ENCODE measurements around the gene ANKRD9.

ANKRD9 gene

GRCh38 chr14:102486513-102487203 is 22.9 kb downstream of the ANKRD9 start:
- Histone ChIP-seq H3K9ac (ENCODE audit: low read length) (no peak overlapping the region), H3K27ac (ENCODE audit: low read depth, low read length) (no peak overlapping the region), H2BK15ac (replicated peaks; ENCODE audit: low read depth) (no peak overlapping the region), H3K4me2 (ENCODE audit: low read length) (no peak overlapping the region), H3K79me2 (ENCODE audit: control insufficient read depth, insufficient read depth, low read length) (no peaks in the 10 kb centered on the region), H3K18ac (ENCODE audit: low read length) (no peak overlapping the region), H2BK5ac (ENCODE audit: low read length) (no peak overlapping the region), H3K27me3 (ENCODE audit: insufficient read depth, low read length, poor library complexity) (no peaks in the 10 kb centered on the region), H3K23ac (ENCODE audit: low read length) (no peak overlapping the region), H3K56ac (ENCODE audit: low read length) (no peak overlapping the region), H3K4ac (ENCODE audit: low read depth, low read length) (no peak overlapping the region), H3K36me3 (ENCODE audit: control insufficient read depth, insufficient read depth, low read length) (no peaks in the 10 kb centered on the region), H2BK120ac (ENCODE audit: low read depth, low read length) (no peak overlapping the region), H3K4me3 (ENCODE audit: low read length) (no peak overlapping the region), H3K79me1 (ENCODE audit: low read length) (no peaks in the 10 kb centered on the region), H4K5ac (ENCODE audit: low read length) (no peak overlapping the region), H4K8ac (ENCODE audit: low read depth, low read length) (no peak overlapping the region), H2AK5ac (ENCODE audit: low read length) (no peak overlapping the region), H3K4me1 (ENCODE audit: control insufficient read depth, low read depth, low read length) (no peaks in the 10 kb centered on the region)
- WGBS (ENCODE audit: extremely low coverage, insufficient coverage, low lambda C conversion rate): no CpG with 5 or more reads among the region's 17 CpGs
- no peak for DNase-seq

- Histone ChIP-seq H3K56ac (ENCODE audit: low read length) (no peak overlapping the region), H2BK15ac (replicated peaks; ENCODE audit: low read depth) (no peak overlapping the region), H2BK120ac (ENCODE audit: low read depth, low read length) (no peak overlapping the region), H2AK5ac (ENCODE audit: low read length) (no peak overlapping the region), H3K4me2 (ENCODE audit: low read length) (no peak overlapping the region), H3K79me1 (ENCODE audit: low read length) (no peaks in the 10 kb centered on the region), H3K23ac (ENCODE audit: low read length) (no peak overlapping the region), H3K18ac (ENCODE audit: low read length) (no peak overlapping the region), H4K5ac (ENCODE audit: low read length) (no peak overlapping the region), H3K36me3 (ENCODE audit: control insufficient read depth, insufficient read depth, low read length) (no peaks in the 10 kb centered on the region), H3K79me2 (ENCODE audit: control insufficient read depth, insufficient read depth, low read length) (no peaks in the 10 kb centered on the region), H2BK5ac (ENCODE audit: low read length) (no peak overlapping the region), H3K4ac (ENCODE audit: low read depth, low read length) (no peak overlapping the region), H3K9ac (ENCODE audit: low read length) (no peak overlapping the region), H3K27ac (ENCODE audit: low read depth, low read length) (no peak overlapping the region), H3K27me3 (ENCODE audit: insufficient read depth, low read length, poor library complexity) (no peaks in the 10 kb centered on the region), H3K4me3 (ENCODE audit: low read length) (no peak overlapping the region), H4K8ac (ENCODE audit: low read depth, low read length) (no peak overlapping the region), H3K4me1 (ENCODE audit: control insufficient read depth, low read depth, low read length) (no peaks in the 10 kb centered on the region)
- DNase-seq: no peak
- no CpG with 5 or more reads among the region's 11 CpGs for WGBS (ENCODE audit: extremely low coverage, insufficient coverage, low lambda C conversion rate)
Observed at GRCh38 chr14:102485693-102486512, 23.7 kb downstream of the ANKRD9 start.

GRCh38 chr14:102484316-102484715 is 25.3 kb downstream of the ANKRD9 start:
- Histone ChIP-seq H4K5ac (ENCODE audit: low read length) (no peak overlapping the region), H3K4me2 (ENCODE audit: low read length) (no peak overlapping the region), H3K4ac (ENCODE audit: low read depth, low read length) (no peak overlapping the region), H2AK5ac (ENCODE audit: low read length) (no peak overlapping the region), H3K4me3 (ENCODE audit: low read length) (no peak overlapping the region), H3K79me1 (ENCODE audit: low read length) (no peaks in the 10 kb centered on the region), H3K27me3 (ENCODE audit: insufficient read depth, low read length, poor library complexity) (no peaks in the 10 kb centered on the region), H3K9ac (ENCODE audit: low read length) (no peak overlapping the region), H3K18ac (ENCODE audit: low read length) (no peak overlapping the region), H3K56ac (ENCODE audit: low read length) (no peak overlapping the region), H3K79me2 (ENCODE audit: control insufficient read depth, insufficient read depth, low read length) (no peaks in the 10 kb centered on the region), H2BK5ac (ENCODE audit: low read length) (no peak overlapping the region), H2BK120ac (ENCODE audit: low read depth, low read length) (no peak overlapping the region), H3K23ac (ENCODE audit: low read length) (no peak overlapping the region), H3K27ac (ENCODE audit: low read depth, low read length) (no peak overlapping the region), H4K8ac (ENCODE audit: low read depth, low read length) (no peak overlapping the region), H3K36me3 (ENCODE audit: control insufficient read depth, insufficient read depth, low read length) (no peaks in the 10 kb centered on the region), H3K4me1 (ENCODE audit: control insufficient read depth, low read depth, low read length) (no peaks in the 10 kb centered on the region), H2BK15ac (replicated peaks; ENCODE audit: low read depth) (no peak overlapping the region)
- no peak for DNase-seq
- WGBS (ENCODE audit: extremely low coverage, insufficient coverage, low lambda C conversion rate): no CpG with 5 or more reads among the region's 5 CpGs

DNA sequence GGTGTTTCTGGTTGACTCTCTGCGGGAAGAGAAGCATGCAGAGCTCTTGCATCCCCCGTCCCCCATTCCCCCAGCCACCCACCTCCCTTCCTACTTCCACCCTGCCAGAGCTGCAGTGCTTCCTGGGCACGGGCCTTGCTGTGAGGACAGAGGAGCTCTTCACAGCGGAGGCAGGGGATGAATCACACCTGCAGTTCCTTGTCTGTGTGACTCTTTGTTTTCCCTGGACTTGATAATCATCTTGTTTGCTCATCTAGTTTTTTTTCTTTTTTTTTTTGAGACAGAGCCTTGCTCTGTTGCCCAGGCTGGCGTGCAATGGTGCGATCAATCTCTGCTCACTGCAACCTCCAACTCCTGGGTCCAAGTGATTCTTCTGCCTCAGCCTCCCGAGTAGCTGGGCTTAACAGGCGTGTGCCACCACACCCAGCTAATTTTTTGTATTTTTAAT is 27.8 kb downstream of the ANKRD9 start:
- WGBS (ENCODE audit: extremely low coverage, insufficient coverage, low lambda C conversion rate): no CpG with 5 or more reads among the region's 8 CpGs
- Histone ChIP-seq H3K27ac (ENCODE audit: low read depth, low read length) (no peak overlapping the region), H3K4ac (ENCODE audit: low read depth, low read length) (no peak overlapping the region), H3K4me1 (ENCODE audit: control insufficient read depth, low read depth, low read length) (no peaks in the 10 kb centered on the region), H2BK120ac (ENCODE audit: low read depth, low read length) (no peak overlapping the region), H3K27me3 (ENCODE audit: insufficient read depth, low read length, poor library complexity) (no peaks in the 10 kb centered on the region), H3K23ac (ENCODE audit: low read length) (no peak overlapping the region), H3K4me2 (ENCODE audit: low read length) (no peak overlapping the region), H2AK5ac (ENCODE audit: low read length) (no peak overlapping the region), H4K5ac (ENCODE audit: low read length) (no peak overlapping the region), H3K79me1 (ENCODE audit: low read length) (no peaks in the 10 kb centered on the region), H3K18ac (ENCODE audit: low read length) (no peak overlapping the region), H4K8ac (ENCODE audit: low read depth, low read length) (no peak overlapping the region), H2BK15ac (replicated peaks; ENCODE audit: low read depth) (no peak overlapping the region), H3K4me3 (ENCODE audit: low read length) (no peak overlapping the region), H2BK5ac (ENCODE audit: low read length) (no peak overlapping the region), H3K56ac (ENCODE audit: low read length) (no peak overlapping the region), H3K36me3 (ENCODE audit: control insufficient read depth, insufficient read depth, low read length) (no peaks in the 10 kb centered on the region), H3K79me2 (ENCODE audit: control insufficient read depth, insufficient read depth, low read length) (no peaks in the 10 kb centered on the region), H3K9ac (ENCODE audit: low read length) (no peak overlapping the region)
- DNase-seq: no peak

GRCh38 chr14:102481371-102481770 is 28.2 kb downstream of the ANKRD9 start:
- Histone ChIP-seq H3K4me1 (ENCODE audit: control insufficient read depth, low read depth, low read length) (no peaks in the 10 kb centered on the region), H3K9ac (ENCODE audit: low read length) (no peak overlapping the region), H2BK120ac (ENCODE audit: low read depth, low read length) (no peak overlapping the region), H3K79me1 (ENCODE audit: low read length) (no peaks in the 10 kb centered on the region), H3K27me3 (ENCODE audit: insufficient read depth, low read length, poor library complexity) (no peaks in the 10 kb centered on the region), H2AK5ac (ENCODE audit: low read length) (no peak overlapping the region), H4K5ac (ENCODE audit: low read length) (no peak overlapping the region), H3K4me2 (ENCODE audit: low read length) (no peak overlapping the region), H4K8ac (ENCODE audit: low read depth, low read length) (no peak overlapping the region), H3K4me3 (ENCODE audit: low read length) (no peak overlapping the region), H3K36me3 (ENCODE audit: control insufficient read depth, insufficient read depth, low read length) (no peaks in the 10 kb centered on the region), H3K4ac (ENCODE audit: low read depth, low read length) (no peak overlapping the region), H3K27ac (ENCODE audit: low read depth, low read length) (no peak overlapping the region), H2BK15ac (replicated peaks; ENCODE audit: low read depth) (no peak overlapping the region), H3K56ac (ENCODE audit: low read length) (no peak overlapping the region), H3K79me2 (ENCODE audit: control insufficient read depth, insufficient read depth, low read length) (no peaks in the 10 kb centered on the region), H2BK5ac (ENCODE audit: low read length) (no peak overlapping the region), H3K18ac (ENCODE audit: low read length) (no peak overlapping the region), H3K23ac (ENCODE audit: low read length) (no peak overlapping the region)
- no CpG with 5 or more reads among the region's 4 CpGs for WGBS (ENCODE audit: extremely low coverage, insufficient coverage, low lambda C conversion rate)
- DNase-seq: no peak

Measured in mesendoderm (in vitro differentiated cells).